Activated T-helper 1 cell treated with anti-CD3 and anti-CD28 coated beads, Interleukin-2, amount 50 U/mL, for 16 hours (primary cell): Measurements from ENCODE around the gene SLC2A4RG.

ENCODE experiments used
- DNase-seq, 2 donors: peaks; one replicate each; pipeline ENCODE4 v3.0.0-alpha.2; 2020; ENCODE audit warnings: low read depth in 1 of 2, low spot score in 1 of 2

SLC2A4RG gene

DNA sequence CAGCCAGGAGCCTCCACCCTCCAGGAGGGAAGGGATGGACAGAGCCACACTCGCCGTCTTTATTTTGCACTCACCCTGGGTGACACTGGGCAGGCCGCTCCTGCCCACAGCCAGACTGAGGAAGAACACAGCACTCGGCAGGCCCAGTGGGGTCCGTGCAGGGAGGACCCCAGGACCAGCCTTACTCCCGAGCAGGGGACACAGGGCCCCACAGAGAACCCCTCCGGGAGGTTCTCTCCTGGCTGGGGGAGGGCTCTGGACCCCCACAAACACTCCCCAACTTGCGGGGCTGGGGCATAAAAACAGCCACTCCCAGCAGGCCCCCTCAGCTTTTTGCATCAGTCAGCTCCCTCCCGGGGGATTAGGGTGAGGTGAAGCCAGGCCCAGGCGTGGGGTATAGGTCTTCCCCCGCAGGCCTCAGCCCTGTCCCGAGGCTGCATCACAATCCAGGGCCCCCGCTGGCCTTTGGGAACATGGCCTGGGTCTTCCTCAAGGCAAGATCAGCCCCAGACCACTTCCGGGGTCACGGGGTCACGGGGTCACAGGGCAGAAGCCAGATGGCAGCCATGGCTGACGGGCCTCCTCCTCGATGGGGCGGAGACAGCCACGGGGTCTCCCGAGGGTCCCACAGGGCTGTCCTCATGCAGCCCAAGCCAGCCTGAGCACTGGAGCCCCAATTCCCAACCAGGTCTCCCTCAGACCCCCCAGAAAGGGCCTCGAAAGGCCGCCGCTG lies 39.9 kb upstream of the SLC2A4RG start:
- DNase-seq = no peak

DNA sequence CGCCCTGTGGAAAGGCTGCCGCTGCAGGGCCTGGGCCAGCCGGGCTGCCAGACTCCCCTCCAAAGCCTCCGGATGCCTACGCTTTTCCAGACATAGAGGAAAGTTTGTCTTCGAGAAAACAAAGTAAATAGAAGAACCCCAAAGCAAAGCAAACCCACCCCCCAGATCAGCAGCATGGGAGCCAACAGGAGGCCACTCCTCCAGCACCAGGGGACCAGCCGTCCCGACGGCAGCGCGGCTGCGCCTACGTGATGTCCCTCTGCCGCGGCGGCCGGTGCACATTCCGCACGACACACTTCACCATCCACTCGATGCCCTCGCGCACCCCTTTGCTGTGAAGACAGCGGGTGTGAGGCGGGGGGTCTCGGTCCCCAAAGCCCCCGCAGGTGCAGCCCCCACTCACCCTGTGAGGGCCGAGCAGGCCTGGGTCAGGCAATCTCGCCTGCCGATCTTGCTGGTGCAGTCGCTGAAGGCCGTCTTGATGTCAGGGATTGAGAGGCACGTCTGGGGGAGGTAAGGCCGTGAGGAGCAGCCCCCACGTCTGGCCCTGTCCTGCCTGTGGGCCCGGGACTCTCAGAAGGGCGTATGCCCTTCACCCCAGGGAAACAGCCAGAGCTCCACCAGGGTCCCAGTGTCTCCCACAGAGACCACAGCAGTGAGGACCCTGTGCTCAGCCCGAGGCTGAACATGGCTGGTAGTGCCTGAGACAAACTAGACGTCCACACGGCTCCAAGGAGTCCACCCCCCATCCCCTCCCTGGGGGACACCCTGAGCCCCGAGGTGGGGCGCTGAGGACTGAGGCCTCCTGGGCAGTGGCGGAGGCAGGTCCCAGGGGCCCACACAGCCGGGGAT lies 39.2 kb upstream of the SLC2A4RG start:
- DNase-seq = no peak

DNA sequence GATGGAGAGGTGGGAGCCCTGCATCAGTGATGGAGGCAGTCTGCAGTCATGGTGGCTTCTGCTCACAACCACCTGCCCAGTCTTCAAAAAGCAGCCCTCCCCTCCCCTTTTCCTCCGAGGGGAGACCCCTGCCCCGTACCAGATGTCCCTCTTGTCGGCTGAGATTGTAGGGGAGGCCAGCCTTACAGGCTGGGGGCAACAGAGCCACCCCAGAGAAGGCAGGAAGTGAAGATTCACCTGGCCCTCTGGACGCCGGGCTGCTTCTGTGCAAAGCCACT lies 38.6 kb upstream of the SLC2A4RG start:
- no peak for DNase-seq

DNA sequence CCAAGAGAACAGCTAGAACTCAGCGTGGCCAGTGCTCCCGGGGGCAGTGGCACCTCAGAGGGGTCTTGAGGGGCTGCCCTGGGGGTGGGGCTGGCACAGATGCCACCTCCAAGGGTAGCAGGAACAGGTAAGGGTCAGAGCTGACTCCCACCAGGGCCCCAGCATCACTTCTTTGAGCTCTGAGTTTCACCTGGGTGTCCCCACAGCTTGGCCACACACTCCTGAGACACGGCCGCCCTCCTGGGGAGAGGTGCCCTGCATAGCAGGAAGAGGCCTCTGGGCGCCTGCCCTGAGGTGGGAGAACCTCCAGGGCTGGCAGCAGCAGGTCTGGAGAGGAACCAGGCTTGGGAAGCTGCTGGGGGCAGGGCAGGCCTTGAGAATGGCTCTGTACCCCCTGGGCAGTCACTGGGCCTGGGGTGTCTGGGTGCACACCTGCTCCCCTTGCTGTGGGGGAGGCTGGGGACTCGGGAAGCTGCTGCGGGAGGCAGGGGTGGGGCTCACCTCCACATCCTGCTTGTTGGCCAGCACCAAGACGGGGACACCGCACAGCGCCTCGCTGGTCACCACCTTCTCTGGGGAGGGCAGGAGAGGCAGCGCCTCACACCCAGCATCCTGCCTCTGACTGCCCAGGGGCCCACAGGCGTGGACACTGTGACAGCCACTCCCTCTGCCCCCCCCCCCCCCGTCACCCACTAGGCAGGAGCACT lies 38.1 kb upstream of the SLC2A4RG start:
- DNase-seq = no peak

DNA sequence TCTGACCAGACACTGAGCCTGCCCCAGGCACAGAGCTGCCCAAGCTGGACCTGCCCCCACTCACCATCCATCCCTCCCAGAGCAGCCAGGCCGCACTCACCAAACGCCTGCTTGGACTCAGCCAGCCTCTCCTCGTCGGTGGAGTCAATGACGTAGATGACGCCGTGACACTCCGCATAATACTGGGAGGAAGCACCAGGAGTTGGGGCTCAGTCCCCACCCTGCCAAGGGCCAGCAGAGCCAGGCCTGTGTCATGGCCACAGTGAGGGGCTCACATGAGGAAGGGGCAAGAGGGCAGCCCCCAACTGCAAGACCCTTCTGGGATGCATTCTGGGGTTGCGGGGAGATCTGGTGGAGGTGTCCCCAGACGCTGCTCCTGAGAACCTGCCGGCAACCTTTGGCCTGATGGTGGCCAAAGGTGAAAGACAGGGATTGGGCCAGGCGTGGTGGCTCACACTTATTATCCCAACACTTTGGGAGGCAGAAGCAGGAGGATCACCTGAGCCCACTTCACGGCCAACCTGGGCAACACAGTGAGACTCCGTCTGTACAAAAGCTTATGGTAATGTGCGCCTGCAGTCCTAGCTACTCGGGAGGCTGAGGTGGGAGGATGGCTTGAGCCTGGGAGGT lies 37.4 kb upstream of the SLC2A4RG start:
- DNase-seq = no peak

- DNase-seq = no peak
These were observed 36.7 kb upstream of the SLC2A4RG start for GRCh38 chr20:63702751-63703470.

GRCh38 chr20:63703471-63703975 lies 36.1 kb upstream of the SLC2A4RG start:
- no peak for DNase-seq

DNA sequence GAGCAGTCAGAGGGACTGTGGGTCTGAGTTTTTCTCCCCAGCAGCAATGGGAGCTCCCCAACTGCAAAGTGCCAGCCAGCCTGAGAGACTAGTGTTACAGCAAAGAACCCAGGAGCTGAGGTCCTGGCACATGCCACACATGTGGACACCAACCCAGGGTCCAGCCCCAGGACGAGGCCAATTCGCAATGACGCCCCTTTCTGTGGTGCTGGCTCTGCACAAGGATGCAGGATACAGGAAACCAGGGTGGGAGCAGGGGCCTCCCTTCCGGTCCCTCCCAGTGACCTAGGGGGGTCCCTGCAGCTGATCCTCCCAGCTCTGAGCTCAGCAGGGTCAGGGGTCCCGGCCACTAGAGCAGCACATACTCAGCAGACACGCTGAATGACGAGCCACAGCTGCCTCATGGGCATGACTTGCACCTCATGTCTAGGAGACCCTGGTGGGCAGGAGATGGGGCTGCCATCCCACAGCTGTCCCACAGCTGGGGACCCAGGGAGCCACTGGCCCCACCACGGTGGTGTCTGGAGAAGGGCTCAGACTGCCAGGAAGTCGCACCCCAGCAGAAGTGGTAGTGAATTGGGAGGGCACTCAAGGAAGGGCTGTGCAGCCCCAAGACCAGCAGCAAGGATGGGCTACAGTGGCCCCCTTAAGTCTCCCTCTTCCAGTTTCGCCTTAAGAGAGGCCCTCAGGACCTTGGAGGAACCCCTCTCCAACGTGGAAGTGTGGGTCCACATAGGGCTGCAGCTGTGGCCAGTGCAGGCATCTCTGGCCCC lies 35.4 kb upstream of the SLC2A4RG start:
- DNase-seq = no peak

- DNase-seq = no peak
These were observed 34.8 kb upstream of the SLC2A4RG start for GRCh38 chr20:63704749-63705117.

DNA sequence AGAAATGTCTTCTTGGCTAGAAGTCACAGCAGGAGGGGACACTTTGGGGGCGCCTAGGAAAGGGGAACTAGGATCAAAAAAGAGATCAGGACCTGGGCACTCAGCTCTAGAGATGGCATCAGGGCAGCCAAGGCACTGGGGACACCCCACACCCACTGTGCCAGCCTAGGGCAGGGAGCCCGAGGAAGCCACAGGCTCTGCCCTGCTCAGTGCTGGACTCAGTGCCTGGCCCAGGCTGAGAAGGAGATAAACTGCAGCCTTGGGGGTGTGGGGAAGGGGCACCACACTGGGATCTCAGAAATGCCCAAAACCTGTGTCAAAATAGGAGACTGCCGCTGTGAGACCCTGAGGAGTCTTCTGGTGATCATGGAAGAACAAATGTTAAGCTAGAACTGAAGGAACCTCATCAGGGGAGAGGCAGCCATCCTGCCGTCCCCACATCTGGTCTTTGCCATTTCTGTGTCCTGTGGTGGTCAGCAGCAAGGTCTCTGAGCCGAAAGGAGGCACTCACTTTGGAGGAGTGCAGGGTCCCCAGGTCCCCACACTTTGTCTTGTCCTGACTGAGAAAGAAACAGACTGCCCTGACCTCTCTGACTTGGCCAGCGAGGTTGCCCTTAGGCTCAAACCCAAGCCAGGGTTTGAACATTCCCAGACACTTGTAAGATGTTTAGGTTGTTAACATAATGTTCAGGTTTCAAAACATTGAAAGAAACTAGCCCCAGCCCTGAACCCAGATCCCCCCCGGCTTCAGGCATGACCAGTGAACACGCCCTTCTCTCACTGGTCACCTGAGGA lies 34.1 kb upstream of the SLC2A4RG start:
- DNase-seq = no peak

DNA sequence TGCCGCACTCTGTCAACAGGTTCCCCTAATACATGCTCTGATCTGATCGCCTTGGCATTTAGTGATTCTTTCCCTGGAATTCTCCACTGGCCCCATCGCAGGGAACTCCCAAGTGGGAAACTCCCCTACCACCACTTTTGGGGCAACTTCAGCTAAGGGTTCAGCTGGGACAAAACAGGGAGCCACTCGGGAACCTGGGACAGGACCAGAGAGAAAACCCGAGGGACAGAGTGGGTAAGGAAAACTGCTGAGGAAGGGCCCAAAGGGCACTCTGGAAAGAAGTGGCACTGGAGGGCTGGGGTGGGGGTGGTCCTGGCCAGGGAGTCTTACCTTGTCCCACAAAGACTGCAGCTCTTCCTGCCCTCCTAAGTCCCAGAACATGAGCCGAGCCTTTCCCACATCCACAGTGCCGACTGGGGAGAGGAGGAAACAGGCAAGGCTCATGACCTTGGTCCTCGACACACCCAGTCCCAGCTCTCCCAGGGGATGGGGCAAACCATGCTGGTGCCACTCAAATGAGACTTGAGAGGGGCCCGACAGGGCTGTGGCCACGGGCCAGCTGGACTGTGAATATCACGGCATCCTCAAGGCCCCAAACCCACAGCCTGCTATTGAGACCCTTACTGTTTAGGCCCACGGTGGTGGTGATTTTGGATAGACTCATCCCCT lies 33.4 kb upstream of the SLC2A4RG start:
- no peak for DNase-seq

DNA sequence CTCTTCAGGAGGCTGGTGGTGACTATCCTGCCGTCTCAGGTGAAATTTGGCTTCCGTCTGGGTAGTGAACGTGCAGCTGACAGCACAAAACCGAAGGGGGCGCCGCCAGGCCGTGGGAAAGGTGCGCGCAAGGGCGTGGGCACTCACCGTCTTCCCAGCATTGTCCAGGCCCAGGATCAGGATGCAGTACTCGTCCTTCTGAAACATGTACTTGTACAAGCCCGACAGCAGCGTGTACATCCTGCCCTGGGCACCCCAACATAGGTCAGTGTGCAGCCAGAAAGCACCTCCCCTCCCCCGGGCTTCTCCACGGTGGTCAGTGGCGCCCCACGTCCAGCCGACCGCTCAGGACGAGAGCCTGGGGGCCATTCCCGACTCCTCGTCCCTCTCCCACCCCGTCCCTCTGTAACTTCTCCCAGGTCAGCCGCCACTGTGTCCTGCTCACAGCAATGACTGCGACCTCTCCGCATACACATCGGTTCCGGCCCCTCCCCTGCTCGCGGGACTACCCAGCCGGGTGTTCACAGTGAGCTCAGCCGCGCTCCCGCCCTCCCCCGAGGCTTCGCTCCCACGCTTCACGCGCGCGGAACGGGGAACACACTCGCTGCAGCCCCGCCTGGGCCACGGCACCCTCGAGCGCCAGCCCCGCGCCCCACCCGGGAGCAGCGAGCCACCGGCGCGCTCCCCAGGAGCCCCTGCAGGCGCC lies 32.6 kb upstream of the SLC2A4RG start:
- DNase-seq = peak in 1 of 2 donors; percentile 43

DNA sequence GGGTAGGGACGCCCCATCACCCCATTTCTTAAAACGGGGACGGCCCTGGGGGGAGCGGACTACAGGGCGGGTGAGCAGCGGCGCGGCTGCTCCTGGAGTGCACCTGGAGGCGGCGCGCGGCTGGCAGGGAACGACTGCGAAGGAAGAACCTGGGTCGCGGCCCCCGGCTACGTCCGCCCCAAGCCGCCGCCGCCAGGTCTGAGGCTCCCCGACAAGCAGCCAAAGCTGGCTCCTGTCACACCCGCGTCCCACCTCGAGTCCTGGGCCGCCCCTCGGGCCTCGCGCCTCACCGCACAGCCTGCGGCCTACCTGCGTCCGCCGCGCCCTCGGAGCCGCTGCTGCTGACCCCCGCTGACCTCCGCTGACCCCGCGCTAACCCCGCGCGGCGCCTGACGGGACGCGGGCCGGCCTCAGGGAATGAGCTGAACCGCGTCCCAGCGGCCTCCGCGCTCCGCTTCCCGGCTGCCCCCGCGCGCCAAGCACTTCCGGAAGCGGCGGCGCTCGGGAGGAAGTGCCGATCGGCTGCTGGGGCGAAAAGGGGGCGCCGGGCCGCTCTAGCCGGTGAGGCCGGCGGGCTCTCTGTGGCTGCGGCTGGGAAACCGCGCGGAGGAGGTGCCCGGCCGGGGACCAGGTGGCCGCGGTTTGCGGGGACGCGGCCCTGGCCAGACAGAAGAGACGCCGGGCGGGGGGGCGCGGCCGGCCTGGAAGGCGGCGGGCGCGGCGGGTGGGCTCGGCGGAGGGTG lies 31.8 kb upstream of the SLC2A4RG start, which contains the start of the genes ARFRP1 and ZGPAT:
Gene ARFRP1 (minus strand): TSS at position 419 of the 743 bp plus-strand sequence. CDS start 885 bp downstream, outside the sequence.
Gene ZGPAT (plus strand): TSS at position 482 of the 743 bp plus-strand sequence. CDS start 542 bp downstream, outside the sequence.
- peak; percentile 69 to 86 for DNase-seq

DNA sequence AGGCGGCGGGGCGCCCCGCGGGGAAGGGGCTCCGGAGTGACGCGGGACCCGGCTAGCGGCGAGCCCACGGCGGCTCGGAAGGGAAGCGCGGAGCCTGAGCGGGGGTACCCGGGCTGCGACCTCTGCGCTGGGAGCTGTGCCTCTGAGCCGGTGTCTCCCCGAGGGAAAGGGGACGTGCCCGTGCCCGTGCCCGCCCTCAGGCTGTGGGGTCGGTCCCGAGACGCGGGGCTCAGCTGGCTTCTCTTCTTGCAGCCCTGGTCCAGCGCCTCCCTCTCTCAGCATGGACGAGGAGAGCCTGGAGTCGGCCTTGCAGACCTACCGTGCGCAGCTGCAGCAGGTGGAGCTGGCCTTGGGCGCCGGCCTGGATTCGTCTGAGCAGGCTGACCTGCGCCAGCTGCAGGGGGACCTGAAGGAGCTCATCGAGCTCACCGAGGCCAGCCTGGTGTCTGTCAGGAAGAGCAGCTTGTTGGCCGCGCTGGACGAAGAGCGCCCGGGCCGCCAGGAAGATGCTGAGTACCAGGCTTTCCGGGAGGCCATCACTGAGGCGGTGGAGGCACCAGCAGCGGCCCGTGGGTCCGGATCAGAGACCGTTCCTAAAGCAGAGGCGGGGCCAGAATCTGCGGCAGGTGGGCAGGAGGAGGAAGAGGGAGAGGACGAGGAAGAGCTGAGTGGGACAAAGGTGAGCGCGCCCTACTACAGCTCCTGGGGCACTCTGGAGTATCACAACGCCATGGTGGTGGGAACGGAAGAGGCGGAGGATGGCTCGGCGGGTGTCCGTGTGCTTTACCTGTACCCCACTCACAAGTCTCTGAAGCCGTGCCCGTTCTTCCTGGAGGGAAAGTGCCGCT lies 31.1 kb upstream of the SLC2A4RG start:
- DNase-seq = no peak

DNA sequence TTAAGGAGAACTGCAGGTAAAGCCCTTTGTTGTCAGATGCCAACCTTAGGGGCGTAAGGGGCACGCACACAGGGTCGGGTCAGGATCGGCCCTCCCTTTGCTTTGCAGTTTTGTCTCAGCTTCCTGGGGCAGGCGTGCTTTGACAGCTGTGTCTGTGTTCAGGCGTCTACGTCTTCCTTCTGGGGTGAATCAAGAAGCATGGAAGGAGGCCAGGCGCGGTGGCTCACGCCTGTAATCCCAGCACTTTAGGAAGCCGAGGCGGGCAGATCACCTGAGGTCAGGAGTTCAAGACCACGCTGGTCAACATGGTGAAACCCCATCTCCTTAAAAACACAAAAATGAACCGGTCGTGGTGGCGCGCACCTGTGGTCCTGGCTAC lies 30.4 kb upstream of the SLC2A4RG start:
- DNase-seq = no peak

DNA sequence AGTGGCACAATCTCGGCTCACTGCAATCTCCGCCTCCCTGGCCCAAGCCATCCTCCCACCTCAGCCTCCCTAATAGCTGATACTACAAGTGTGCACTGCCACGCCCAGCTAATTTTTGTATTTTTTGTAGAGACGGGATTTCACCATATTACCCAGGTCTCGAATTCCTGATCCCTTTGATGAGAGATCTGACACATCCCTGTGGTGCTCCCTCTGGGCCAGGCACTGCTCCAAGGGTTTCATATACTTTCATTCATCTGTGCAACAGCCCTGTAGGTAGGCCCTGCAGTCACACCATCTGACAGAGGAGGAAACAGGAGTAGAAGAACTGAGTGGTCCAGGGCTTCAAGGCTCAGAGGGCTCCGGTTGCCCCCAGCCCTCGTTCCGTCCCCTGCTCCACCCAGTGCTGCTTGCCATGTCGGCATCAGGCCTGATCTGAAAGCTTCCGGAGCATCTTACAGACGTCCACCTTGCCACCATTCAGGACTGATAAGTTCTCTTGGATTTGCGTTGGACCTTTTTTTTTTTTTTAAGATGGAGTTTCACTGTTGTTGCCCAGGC lies 28.4 kb upstream of the SLC2A4RG start:
- DNase-seq = no peak
